ENCODE measurements around the gene PTS.
"Not testable (repeated sequence)": the region's sequence is repeated elsewhere in the genome, so short reads cannot be mapped to it uniquely, and the experiment has no call there.

The PTS gene

DNA sequence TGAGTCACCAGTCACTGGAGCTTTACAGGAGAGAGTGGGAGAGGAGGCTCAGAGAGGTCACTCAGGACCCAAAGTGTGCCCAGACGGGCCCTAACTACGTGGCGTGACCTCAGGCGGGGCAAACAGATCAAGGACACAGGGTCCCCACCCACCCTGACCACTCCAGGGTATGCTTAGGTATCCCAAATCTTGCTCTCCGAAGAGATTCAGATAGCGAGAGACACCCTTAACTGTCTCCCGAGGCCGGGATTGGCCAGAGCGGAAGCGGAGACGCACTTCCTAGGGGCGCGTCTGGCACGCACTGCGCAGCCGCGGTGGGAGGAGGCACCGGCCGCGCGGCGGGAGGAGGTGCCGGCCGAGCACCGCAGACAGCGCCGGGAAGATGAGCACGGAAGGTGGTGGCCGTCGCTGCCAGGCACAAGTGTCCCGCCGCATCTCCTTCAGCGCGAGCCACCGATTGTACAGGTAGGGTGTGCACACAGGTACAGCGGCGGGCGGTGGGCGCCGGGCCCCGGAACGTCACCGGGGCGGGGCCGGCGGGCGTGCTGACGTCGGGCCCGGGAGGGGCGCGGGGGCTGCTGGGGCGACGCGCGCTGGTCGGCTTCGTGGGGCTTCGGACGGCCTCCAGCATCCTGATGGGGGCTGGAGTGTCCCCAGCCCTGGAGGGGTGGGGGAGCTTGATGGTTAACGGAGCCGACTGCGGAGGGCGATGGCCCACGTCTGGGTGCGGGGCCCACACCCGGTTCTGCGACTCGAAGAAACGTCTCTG is at the start of gene PTS:
Gene PTS (plus strand): TSS at position 367 of the 769 bp plus-strand sequence. CDS start 16 bp downstream, at position 383.
- peak; percentile 87 for DNase-seq

DNA sequence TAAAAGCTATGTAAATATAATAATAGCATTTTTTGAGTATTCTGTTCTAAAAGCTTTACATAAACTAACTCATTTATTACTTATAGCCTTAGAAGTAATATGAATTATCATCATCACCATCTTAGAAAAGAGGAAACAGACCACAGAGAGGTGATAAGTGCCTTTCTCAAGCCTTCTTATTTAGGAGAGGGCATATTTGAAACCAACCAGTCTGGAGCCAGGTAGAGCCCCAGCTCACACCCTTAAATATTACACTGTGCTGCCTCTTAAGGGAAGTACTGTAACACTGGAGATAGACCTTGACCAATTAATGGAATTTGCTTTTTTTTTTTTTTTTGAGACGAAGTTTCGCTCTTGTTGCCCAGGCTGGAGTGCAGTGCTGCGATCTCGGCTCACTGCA is 48.6 kb upstream of the PTS start:
- no peak for DNase-seq

DNA sequence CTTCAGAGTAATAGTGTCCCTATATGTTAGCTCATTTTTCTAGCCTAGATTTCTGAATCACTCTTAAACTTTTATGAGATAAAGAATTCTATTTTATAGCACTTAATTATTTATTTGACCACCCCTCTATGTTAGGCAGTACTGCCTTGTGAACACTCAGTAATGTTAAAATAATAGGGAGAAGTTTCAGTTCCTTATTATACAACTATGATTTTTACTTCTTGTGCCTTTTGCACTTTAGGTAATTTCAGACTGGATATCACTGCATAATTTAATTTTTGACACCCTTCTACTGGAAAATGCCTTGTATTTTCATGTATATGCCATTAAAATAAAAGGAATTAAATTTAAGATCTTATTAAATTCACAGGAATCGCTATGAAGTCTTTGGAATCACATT is 47.8 kb upstream of the PTS start:
- DNase-seq: no peak

DNA sequence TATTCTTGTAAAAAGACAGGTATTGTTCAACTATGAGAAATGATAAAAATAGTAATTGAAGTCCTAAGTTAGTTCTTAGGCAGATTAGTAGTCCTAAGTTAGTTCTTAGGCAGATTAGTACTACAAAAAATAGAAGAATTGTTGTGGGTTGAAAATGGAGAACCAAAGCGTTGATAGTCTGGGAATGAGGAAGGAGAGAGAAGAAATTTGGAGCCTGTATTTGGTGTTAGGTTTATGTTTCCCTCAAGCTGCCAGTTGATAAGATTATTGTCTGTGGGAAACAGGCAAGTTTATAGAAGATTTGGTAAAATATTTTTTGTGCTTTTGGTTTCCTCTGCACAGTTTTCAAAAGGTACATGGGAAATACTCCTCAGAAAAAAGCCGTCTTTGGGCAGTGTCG is 47.3 kb upstream of the PTS start:
- no peak for DNase-seq

GRCh38 chr11:112179601-112180000 is 46.6 kb upstream of the PTS start:
- peak; percentile 3 for DNase-seq

GRCh38 chr11:112182867-112183266 is 43.4 kb upstream of the PTS start:
- DNase-seq: no peak

- DNase-seq: no peak
Observed at GRCh38 chr11:112185883-112186282, 40.3 kb upstream of the PTS start.

DNA sequence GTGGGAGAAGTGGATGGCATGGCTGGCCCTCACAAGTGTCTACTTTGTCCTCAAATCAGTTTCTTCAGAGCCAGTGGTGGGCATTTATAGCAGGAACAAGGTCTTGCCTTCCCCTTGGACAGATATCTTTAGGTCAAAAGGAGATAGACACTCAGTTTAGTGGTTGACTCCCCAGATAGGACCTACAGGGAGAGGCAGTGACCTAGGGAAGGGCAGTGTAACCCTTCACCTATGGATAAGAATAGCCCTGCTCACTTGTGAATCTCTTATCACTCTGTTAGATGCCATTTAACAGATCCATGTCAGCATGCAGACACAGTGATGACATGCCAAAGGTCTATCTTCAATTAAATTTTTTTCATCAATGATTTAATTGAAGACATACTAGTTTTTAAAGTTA is 39.9 kb upstream of the PTS start:
- no peak for DNase-seq

DNA sequence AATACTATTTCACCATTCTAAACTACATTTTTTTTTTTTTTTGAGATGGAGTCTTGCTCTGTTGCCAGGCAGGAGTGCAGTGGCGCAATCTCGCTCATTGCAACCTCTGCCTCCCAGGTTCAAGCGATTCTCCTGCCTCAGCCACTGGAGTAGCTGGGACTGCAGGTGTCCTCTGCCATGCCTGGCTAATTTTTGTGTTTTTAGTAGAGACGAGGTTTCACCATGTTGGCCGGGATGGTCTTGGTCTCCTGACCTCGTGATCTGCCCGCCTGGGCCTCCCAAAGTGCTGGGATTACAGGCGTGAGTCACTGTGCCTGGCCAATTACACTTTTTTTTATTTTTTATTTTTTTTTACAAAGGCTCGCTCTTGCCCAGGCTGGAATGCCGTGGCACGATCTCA is 31.1 kb upstream of the PTS start:
- not testable (repeated sequence) for DNase-seq

- DNase-seq: no peak
Observed at GRCh38 chr11:112195951-112196351, 30.3 kb upstream of the PTS start.

- no peak for DNase-seq
Observed at GRCh38 chr11:112196519-112197087, 29.6 kb upstream of the PTS start.

- not testable (repeated sequence) for DNase-seq
Observed at GRCh38 chr11:112199101-112199500, 27.1 kb upstream of the PTS start.

- no peak for DNase-seq
Observed at GRCh38 chr11:112200252-112200651, 26.0 kb upstream of the PTS start.

DNA sequence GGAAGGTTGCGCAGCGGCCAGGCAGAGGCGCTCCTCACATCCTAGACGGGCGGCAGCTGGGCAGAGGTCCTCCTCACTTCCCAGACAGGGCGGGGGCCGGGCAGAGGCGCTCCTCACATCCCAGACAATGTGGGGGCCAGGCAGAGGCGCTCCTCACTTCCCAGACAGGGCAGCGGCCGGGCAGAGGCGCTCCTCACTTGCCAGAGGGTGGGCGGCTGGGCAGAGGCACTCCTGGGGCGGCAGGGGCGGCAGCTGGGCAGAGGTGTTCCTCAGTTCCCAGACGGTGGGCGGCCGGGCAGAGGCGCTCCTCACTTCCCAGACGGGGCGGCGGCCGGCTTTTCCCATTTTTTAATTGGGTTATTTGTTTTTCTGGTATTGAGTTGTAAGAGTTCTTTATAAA is 20.2 kb upstream of the PTS start:
- no peak for DNase-seq

DNA sequence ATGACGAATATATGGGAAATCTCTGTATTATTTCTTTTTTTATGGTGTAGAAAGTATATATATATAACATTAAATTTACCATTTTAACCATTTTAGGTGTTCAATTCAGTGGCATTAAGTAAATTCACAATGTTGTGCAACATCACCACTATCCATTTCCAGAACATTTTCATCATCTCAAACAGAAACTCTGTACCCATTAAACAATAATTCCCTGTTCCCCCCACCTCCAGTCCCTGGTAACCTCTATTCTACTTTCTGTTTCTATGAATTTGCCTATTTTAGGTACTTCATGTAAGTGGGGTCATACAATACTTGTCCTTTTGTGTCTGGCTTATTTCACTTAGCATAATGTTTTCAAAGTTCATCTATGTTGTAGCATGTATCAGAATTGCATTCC is 15.3 kb upstream of the PTS start:
- no peak for DNase-seq

DNA sequence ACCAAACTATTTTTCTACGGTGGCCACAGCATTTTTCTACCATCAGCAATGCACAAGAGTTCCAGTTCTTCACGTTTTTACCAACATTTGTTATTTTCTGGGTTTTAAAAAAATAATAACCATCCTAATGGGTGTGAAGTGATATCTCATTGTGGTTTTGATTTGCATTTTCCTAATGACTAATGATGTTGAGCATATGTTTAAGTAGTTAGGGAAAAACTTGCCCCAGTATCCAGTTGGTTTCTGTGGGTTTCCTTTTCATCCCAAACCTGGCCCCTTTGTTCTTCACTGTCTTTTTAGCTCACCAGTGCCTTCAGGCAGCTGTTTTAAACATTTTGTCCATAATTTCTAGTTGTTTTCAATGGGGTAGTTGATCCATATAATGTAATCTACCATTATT is 14.7 kb upstream of the PTS start:
- DNase-seq: no peak

DNA sequence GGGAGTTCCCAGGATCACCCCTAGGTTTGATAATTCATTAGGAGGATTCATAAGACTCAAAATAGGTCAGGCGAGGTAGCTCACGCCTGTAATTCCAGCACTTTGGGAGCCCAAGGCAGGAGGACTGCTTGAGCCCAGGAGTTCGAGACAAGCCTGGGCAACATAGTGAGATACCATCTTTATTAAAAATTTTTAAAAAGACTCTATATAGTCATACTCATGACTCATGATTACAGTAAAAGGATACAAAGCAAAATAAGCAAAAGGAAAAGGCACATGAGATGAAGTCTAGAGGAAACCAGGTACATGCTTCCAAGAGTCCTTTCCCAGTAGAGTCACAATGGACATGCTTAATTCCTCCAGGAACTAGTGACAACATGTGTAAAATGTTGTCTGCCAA is 13.9 kb upstream of the PTS start:
- DNase-seq: no peak

DNA sequence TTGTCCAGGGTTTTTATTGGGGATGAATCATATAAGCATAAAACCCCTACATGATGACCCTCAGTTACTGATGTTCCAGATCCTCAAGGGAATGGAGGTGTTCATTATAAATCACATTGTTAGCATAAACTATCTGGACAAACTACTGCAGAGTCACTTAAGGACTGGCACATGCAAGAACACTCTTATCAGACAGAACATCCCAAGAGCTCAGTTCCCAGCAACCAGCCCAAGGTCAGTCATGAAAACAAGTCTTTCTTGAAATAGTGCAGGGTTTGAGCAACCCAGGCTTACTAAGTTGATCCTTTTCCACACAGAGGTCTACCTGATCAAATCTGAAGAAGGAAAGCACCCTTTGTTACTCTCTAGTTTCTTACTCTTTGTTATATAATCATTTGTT is 13.5 kb upstream of the PTS start:
- no peak for DNase-seq

DNA sequence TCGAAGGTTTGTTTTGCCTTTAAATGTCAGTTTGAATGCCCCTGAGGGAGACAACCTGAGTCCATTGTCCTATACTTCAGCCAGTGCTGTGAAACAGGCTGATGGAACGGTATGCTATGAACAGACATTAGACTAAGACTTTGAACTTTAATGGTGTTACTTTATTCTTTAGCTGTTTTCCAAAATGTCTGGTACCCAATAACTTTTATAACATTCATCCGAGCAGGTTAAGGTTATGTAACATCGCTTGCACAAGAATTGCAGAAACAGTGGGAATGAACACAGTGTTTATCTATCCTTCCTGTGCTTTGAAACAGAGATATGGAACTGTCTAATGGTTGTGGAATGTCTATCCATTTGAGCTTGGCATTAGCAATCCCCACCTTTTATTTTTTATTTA is 12.5 kb upstream of the PTS start:
- DNase-seq: no peak

DNA sequence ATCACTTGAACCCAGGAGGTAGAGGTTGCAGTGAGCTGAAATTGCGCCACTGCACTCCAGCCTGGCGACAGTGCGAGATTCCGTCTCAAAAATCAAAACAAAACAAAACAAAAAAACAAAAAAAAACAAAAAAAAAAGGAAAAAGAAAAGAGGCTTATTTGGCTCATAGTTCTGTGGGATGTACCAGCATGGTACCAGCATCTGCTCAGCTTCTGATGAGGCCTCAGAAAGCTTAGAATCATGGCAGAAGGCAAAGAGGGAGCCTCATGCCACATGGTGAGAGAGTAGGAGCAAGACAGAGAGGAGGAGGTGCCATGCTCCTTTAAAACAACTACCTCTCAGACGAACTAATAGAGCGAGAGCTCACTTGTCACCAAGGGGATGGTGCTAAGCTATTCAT is 10.6 kb upstream of the PTS start:
- no peak for DNase-seq

- DNase-seq: no peak
Observed at GRCh38 chr11:112216561-112217105, 9.6 kb upstream of the PTS start.

DNA sequence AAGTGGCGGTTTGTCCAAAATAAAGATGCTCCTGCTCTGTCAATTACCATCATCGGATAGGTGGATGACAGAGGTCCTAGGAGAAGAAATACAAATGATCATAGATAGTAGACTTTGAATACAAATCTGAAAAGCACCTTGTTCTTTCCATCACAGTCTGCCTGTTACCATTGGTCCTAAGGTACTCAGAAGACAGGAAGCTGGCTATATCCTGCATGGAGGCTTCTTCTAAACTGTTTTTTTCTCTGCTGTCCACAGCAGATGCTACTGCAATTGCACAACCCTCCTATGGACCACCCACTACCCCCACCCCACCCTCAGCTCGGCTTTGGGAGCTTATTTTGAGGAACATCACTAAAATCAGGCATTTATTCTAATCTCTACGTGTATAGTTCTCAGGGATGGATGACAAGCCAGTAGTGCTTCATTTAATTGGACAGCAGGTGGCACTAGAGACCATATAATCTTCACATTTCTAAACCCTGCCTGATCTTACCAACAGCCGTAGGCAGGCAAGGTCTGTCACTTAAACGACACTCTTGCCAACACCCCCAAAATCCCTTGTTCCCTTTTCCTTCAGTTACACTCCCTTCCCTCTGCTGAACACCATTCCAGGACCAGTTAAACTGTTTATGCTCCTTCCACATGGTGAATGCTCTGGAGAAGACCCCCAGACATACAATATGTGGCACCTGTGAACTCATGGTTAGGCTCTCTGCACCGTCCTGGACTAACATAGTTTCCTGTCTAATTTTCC is 6.6 kb upstream of the PTS start:
- peak; percentile 82 for DNase-seq

DNA sequence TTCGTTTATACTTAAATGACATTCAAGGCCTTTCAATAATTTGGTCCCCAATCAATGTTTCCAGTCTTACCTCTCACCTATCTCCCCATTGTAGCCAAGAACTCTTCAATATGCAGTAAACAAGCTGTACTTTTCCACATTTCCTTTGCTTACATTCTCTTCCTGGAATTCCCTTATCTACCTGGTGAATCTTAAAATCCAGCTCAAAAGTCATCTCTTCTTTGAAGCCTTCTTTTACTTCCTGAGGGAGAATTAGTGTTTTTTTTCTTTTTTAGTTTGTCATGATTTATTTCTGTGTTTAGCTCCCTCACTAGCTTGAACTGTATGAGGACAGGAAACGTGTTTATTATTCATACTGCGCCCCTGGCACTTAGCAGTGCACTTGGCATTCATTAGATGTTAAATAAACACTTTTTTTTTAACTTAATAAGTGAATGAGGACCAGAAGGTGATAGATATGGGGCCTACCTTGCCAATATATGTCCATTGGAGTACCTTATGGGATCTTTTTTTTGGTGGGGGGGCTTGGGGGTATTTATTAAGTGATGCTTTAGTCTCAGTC is 4.9 kb upstream of the PTS start:
- no peak for DNase-seq

GRCh38 chr11:112222303-112222702 is 3.9 kb upstream of the PTS start:
- no peak for DNase-seq
